ENCODE data around the gene RIGI.

Gene RIGI

DNA sequence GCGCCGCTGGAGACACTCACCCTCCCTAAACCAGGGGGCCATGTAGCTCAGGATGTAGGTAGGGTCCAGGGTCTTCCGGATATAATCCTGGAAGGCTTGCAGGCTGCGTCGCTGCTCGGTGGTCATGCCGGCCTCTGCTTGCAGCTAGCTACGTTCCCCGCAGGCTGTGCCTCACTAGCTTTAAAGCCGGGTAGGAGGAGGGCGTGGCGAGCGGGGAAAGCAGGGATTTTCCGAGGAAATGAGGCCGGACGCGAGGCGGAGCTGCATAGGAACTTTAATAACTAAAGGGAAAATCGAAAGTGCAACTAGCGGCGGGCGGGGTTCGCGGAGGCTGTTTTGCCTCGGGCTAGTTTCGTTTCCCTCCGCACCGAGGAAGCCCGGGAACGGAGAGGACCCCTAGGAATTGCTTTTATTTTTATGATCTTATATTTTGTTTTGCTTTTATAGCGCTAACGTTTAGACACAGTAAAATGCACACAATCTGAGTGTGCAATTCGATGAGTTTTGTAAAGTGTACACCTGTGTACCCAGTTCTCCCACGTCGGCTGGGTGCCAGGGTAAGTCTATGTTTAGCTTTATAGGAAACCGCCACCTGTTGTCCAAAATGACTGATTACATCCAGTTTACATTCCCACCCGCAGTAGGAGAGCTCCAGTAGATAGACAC lies at the start of gene RIGI:
RIGI (minus strand) TSS at position 156 of the 666 bp plus-strand sequence; CDS start at position 126, 30 bp downstream.
- no peaks in the 10 kb centered on the region for H3K9me3 ChIP-seq (ENCODE audit: control insufficient read depth in 1 of 2, low read length in 2 of 2)
- H3K9ac ChIP-seq (ENCODE audit: low read depth in 1 of 2, low read length in 2 of 2) = peak within 1 kb of the TSS; percentile 81 to 83
- H3K36me3 ChIP-seq (ENCODE audit: control insufficient read depth in 1 of 2, insufficient read depth in 2 of 2, low read length in 2 of 2) = no peaks in the 10 kb centered on the region
- H3K27ac ChIP-seq (ENCODE audit: low read depth, low read length) = peak within 1 kb of the TSS; percentile 60
- H3K27me3 ChIP-seq (ENCODE audit: control insufficient read depth in 1 of 2, insufficient read depth in 2 of 2, low read length in 2 of 2) = no peaks in the 10 kb centered on the region
- H3K4me3 ChIP-seq (ENCODE audit: low read depth in 1 of 2, low read length in 2 of 2) = peak within 1 kb of the TSS; percentile 93 to 98
- H3K4me1 ChIP-seq (ENCODE audit: control insufficient read depth in 1 of 2, insufficient read depth in 2 of 2, low read length in 2 of 2) = peaks cover 15 to 16% of the 10 kb centered on the region in 2 donors

DNA sequence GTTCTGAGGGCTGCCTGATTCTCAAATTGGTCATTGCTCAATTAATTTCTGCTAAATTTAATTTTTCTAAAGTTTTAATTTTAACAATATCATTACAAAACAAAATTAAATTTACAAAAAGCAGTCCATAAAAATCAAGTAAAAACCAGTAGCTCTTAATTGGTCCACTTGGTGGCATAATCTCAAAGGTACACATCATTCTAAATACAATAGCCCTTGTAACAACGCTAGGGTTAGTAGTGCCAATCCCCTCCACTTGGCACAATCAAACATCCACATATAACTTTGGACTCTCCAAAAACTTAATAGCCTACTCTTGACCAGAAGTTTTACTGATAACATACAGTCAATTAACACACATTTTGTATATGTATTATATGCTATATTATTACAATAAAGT lies 48.9 kb upstream of the RIGI start:
- Histone ChIP-seq H3K27ac (ENCODE audit: low read depth, low read length) (no peak overlapping the region), H3K36me3 (ENCODE audit: control insufficient read depth in 1 of 2, insufficient read depth in 2 of 2, low read length in 2 of 2) (peaks cover 0 to 5% of the 10 kb centered on the region in 2 donors), H3K4me1 (ENCODE audit: control insufficient read depth in 1 of 2, insufficient read depth in 2 of 2, low read length in 2 of 2) (peaks cover 20 to 21% of the 10 kb centered on the region in 2 donors), H3K27me3 (ENCODE audit: control insufficient read depth in 1 of 2, insufficient read depth in 2 of 2, low read length in 2 of 2) (peaks cover 0 to 4% of the 10 kb centered on the region in 2 donors), H3K9ac (ENCODE audit: low read depth in 1 of 2, low read length in 2 of 2) (no peak overlapping the region), H3K4me3 (ENCODE audit: low read depth in 1 of 2, low read length in 2 of 2) (no peak overlapping the region), H3K9me3 (ENCODE audit: control insufficient read depth in 1 of 2, low read length in 2 of 2) (no peaks in the 10 kb centered on the region)

DNA sequence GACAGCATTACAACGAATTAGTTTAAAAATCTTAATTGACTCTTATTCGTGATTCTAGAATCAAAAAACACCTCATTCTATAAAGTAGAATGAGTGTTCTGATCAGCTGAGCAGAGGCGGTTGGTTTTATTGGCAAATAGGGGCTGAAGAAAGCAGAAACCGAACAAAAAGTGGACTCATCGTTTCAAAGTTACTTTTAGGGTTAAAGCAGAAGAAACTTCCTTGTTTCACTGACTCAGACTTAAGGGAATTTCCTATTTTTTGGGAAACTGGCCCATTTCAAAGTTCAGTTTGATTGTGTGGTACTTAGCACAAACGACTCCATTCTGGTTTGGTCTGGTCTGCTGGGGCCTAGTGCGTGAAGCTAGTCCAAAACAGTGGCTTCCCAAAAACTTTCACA lies 47.8 kb upstream of the RIGI start:
- H3K4me3 ChIP-seq (ENCODE audit: low read depth in 1 of 2, low read length in 2 of 2) = peak overlapping the region; percentile 95
- peaks cover 0 to 4% of the 10 kb centered on the region in 2 donors for H3K27me3 ChIP-seq (ENCODE audit: control insufficient read depth in 1 of 2, insufficient read depth in 2 of 2, low read length in 2 of 2)
- H3K9ac ChIP-seq (ENCODE audit: low read depth in 1 of 2, low read length in 2 of 2) = peak overlapping the region in 1 of 2 donors; percentile 96
- peaks cover 0 to 8% of the 10 kb centered on the region in 2 donors for H3K36me3 ChIP-seq (ENCODE audit: control insufficient read depth in 1 of 2, insufficient read depth in 2 of 2, low read length in 2 of 2)
- H3K4me1 ChIP-seq (ENCODE audit: control insufficient read depth in 1 of 2, insufficient read depth in 2 of 2, low read length in 2 of 2) = peaks cover 20 to 21% of the 10 kb centered on the region in 2 donors
- H3K27ac ChIP-seq (ENCODE audit: low read depth, low read length) = no peak overlapping the region
- H3K9me3 ChIP-seq (ENCODE audit: control insufficient read depth in 1 of 2, low read length in 2 of 2) = no peaks in the 10 kb centered on the region

DNA sequence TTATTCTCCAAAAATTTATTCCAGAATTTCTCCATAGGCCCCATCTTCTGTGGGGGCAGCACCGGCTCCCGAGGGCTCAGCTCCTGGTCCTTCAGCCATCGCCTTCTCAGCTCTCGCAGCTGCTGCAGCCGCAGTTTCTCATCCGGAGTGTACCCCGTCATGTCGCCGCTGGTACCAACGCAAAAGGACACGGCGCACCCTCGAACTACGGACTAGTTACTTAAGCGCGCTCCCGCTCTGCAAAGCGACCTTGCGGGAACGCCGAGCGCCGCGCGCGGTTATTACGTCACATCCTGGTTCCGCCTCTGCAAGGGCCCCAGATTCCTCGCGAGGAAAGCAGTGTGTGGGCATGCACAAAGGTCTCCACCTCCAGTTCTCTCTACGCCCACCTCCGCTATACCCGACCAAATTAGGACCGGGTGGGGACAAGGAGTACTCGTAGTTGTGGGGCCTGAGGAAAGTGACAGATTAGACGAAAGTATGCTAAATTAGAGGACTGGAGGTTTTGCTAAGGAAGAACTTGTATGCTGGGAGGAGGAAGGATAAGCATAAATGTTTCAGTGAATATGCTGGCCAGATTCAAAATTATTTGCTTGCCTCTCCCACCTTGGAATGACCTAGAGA lies 47.0 kb upstream of the RIGI start, which contains the start of gene NDUFB6:
NDUFB6 (minus strand) TSS at position 260 of the 624 bp plus-strand sequence; CDS start at position 161, 99 bp downstream.
- peak within 1 kb of the TSS; percentile 95 for H3K4me3 ChIP-seq (ENCODE audit: low read depth in 1 of 2, low read length in 2 of 2)
- peak within 1 kb of the TSS; percentile 81 for H3K27ac ChIP-seq (ENCODE audit: low read depth, low read length)
- peak within 1 kb of the TSS; percentile 90 to 96 for H3K9ac ChIP-seq (ENCODE audit: low read depth in 1 of 2, low read length in 2 of 2)
- no peaks in the 10 kb centered on the region for H3K27me3 ChIP-seq (ENCODE audit: control insufficient read depth in 1 of 2, insufficient read depth in 2 of 2, low read length in 2 of 2)
- H3K36me3 ChIP-seq (ENCODE audit: control insufficient read depth in 1 of 2, insufficient read depth in 2 of 2, low read length in 2 of 2) = peaks cover 0 to 12% of the 10 kb centered on the region in 2 donors
- peaks cover 20 to 21% of the 10 kb centered on the region in 2 donors for H3K4me1 ChIP-seq (ENCODE audit: control insufficient read depth in 1 of 2, insufficient read depth in 2 of 2, low read length in 2 of 2)
- no peaks in the 10 kb centered on the region for H3K9me3 ChIP-seq (ENCODE audit: control insufficient read depth in 1 of 2, low read length in 2 of 2)

DNA sequence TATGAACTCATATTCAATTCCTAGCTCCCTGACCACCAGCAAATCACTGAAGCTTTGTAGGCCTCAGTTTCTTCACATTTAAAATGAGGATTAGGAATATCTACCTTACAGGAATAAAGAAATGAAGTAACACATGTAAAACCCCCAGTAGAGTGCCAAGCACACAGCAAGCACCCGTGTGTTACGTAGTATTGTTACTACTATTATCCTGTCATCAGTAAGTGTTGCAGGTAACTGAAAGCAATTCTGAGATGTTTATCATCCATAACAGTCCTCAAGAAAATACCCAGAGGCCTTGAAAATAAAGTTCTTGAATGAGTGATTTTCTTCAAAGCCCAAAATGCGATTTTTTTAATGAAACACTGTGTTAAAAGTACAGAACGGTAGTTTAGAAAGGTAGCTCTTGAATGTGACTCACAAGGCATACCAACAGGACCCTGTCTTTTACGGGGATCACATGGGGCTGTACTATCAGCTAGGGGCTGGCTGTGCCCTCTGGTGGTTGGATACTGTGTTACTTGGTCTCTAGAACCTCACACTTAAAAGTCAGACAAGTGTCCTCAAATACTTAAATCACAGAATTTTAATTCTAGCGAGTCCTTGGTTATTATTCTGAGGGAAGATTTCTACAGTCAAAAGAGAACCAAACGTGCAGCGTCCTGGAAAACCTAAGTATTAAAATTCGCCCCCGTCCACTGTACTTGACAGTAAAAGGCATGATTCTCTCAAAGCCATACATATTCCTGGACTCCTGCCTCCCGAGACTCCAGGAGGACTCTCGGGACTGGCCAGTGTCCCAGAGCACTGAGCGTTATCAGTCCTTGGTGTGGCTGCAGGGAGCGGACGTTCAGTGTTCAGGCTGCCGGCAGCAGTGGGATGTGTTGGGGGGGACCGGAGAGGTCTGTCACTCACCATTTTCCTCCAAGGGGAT lies 46.2 kb upstream of the RIGI start:
- peaks cover 0 to 20% of the 10 kb centered on the region in 2 donors for H3K36me3 ChIP-seq (ENCODE audit: control insufficient read depth in 1 of 2, insufficient read depth in 2 of 2, low read length in 2 of 2)
- H3K4me3 ChIP-seq (ENCODE audit: low read depth in 1 of 2, low read length in 2 of 2) = peak overlapping the region; percentile 95

DNA sequence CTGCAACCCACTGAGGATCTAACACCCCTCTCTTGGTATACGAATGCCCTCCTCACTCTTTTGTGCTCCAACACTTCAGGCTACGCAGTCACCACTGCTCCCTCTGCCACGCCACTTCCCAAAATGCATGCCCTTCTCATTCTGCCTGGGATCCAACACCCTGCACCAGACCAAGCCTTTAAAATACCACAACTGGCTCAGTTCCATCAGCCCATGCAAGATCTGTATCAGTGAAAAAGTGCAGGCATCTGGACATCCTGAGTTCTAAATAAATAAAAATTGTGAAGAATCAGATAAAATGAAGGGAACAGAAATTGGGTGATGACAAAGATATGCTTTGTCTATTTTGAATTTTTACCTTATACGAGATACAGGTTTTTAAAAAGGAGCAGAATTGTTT lies 44.3 kb upstream of the RIGI start:
- H3K36me3 ChIP-seq (ENCODE audit: control insufficient read depth in 1 of 2, insufficient read depth in 2 of 2, low read length in 2 of 2) = peaks cover 4 to 39% of the 10 kb centered on the region in 2 donors
- H3K9me3 ChIP-seq (ENCODE audit: control insufficient read depth in 1 of 2, low read length in 2 of 2) = no peaks in the 10 kb centered on the region
- no peak overlapping the region for H3K4me3 ChIP-seq (ENCODE audit: low read depth in 1 of 2, low read length in 2 of 2)
- no peak overlapping the region for H3K9ac ChIP-seq (ENCODE audit: low read depth in 1 of 2, low read length in 2 of 2)
- peaks cover 20 to 21% of the 10 kb centered on the region in 2 donors for H3K4me1 ChIP-seq (ENCODE audit: control insufficient read depth in 1 of 2, insufficient read depth in 2 of 2, low read length in 2 of 2)
- no peak overlapping the region for H3K27ac ChIP-seq (ENCODE audit: low read depth, low read length)
- H3K27me3 ChIP-seq (ENCODE audit: control insufficient read depth in 1 of 2, insufficient read depth in 2 of 2, low read length in 2 of 2) = no peaks in the 10 kb centered on the region

More for the DNA sequence above, 46.2 kb upstream of the RIGI start:
- H3K27me3 ChIP-seq (ENCODE audit: control insufficient read depth in 1 of 2, insufficient read depth in 2 of 2, low read length in 2 of 2) = no peaks in the 10 kb centered on the region
- peak overlapping the region; percentile 81 for H3K27ac ChIP-seq (ENCODE audit: low read depth, low read length)
- H3K9ac ChIP-seq (ENCODE audit: low read depth in 1 of 2, low read length in 2 of 2) = peak overlapping the region; percentile 90 to 96
- H3K4me1 ChIP-seq (ENCODE audit: control insufficient read depth in 1 of 2, insufficient read depth in 2 of 2, low read length in 2 of 2) = peaks cover 20 to 21% of the 10 kb centered on the region in 2 donors
- H3K9me3 ChIP-seq (ENCODE audit: control insufficient read depth in 1 of 2, low read length in 2 of 2) = no peaks in the 10 kb centered on the region

DNA sequence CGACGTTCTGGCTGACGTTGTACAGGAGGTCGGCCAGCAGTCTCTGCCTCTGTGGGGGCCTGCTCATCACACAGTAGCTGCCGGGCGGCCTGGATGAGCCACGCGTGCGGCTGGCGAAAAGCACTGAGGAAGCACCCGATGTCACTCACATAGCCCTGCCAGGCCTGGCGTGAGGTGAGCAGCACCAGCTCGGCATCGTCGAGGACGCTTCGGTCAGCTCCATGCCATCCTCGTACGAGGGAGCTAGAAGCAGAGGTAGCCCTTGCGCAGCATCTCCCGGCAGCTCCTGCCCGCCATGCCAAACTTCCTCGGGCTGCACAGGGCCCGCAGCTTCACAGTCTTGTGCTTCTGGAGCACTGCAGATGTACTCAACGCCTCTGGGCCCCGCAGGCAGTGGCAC lies 40.8 kb upstream of the RIGI start:
- Histone ChIP-seq H3K9me3 (ENCODE audit: control insufficient read depth in 1 of 2, low read length in 2 of 2) (no peaks in the 10 kb centered on the region), H3K36me3 (ENCODE audit: control insufficient read depth in 1 of 2, insufficient read depth in 2 of 2, low read length in 2 of 2) (peaks cover 4 to 48% of the 10 kb centered on the region in 2 donors), H3K4me3 (ENCODE audit: low read depth in 1 of 2, low read length in 2 of 2) (no peak overlapping the region), H3K9ac (ENCODE audit: low read depth in 1 of 2, low read length in 2 of 2) (no peak overlapping the region), H3K27me3 (ENCODE audit: control insufficient read depth in 1 of 2, insufficient read depth in 2 of 2, low read length in 2 of 2) (no peaks in the 10 kb centered on the region), H3K27ac (ENCODE audit: low read depth, low read length) (no peak overlapping the region), H3K4me1 (ENCODE audit: control insufficient read depth in 1 of 2, insufficient read depth in 2 of 2, low read length in 2 of 2) (peaks cover 9 to 10% of the 10 kb centered on the region in 2 donors)

DNA sequence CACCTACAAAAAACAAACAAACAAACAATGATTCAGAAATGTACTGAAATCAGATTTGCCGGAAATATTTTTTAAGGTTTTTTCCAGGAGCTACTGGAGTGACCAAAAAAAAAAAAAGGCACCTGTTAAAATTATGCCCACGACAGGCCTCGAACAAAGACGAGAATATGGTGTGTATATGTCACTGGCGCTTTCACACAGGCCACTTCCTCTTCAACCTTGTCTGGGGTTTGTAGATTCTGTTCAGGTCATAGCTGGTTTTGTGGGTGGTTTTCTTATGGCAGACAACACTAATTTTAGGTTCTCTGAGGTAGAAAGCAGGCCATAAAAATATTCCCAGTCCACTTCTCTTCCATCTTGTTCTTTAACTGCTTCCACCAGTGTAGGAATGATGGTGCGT lies 40.0 kb upstream of the RIGI start:
- no peaks in the 10 kb centered on the region for H3K9me3 ChIP-seq (ENCODE audit: control insufficient read depth in 1 of 2, low read length in 2 of 2)
- no peak overlapping the region for H3K27ac ChIP-seq (ENCODE audit: low read depth, low read length)
- no peaks in the 10 kb centered on the region for H3K27me3 ChIP-seq (ENCODE audit: control insufficient read depth in 1 of 2, insufficient read depth in 2 of 2, low read length in 2 of 2)
- H3K4me3 ChIP-seq (ENCODE audit: low read depth in 1 of 2, low read length in 2 of 2) = no peak overlapping the region
- H3K9ac ChIP-seq (ENCODE audit: low read depth in 1 of 2, low read length in 2 of 2) = no peak overlapping the region
- H3K36me3 ChIP-seq (ENCODE audit: control insufficient read depth in 1 of 2, insufficient read depth in 2 of 2, low read length in 2 of 2) = peaks cover 4 to 48% of the 10 kb centered on the region in 2 donors
- peaks cover 3% of the 10 kb centered on the region in 2 donors for H3K4me1 ChIP-seq (ENCODE audit: control insufficient read depth in 1 of 2, insufficient read depth in 2 of 2, low read length in 2 of 2)

DNA sequence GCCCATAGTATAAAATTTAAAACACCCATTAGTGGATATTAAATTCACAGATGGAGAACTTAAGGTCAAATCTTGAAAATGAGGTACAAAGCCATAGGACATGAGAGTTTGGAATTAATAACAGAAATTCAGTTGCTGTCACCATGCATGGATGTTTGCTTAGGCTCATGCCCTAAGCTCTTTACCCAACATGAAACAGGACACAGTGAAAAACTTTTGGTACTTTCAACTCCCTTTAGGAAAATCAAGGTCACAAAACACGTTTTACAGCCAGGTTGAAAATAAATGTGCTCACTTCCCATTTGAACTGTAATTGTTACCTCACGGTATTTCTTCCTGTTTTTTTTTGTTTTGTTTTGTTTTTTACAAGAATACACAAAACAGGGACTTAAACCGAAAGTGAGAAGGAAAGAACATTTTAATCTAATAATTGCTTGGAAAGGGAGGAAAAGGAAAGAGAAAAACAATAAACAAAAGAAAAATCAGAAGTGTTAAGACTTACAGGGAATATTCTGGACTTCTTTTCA lies 32.5 kb upstream of the RIGI start:
- Histone ChIP-seq H3K9me3 (ENCODE audit: control insufficient read depth in 1 of 2, low read length in 2 of 2) (no peaks in the 10 kb centered on the region), H3K9ac (ENCODE audit: low read depth in 1 of 2, low read length in 2 of 2) (no peak overlapping the region), H3K36me3 (ENCODE audit: control insufficient read depth in 1 of 2, insufficient read depth in 2 of 2, low read length in 2 of 2) (no peaks in the 10 kb centered on the region), H3K4me1 (ENCODE audit: control insufficient read depth in 1 of 2, insufficient read depth in 2 of 2, low read length in 2 of 2) (no peaks in the 10 kb centered on the region), H3K4me3 (ENCODE audit: low read depth in 1 of 2, low read length in 2 of 2) (no peak overlapping the region), H3K27ac (ENCODE audit: low read depth, low read length) (no peak overlapping the region), H3K27me3 (ENCODE audit: control insufficient read depth in 1 of 2, insufficient read depth in 2 of 2, low read length in 2 of 2) (no peaks in the 10 kb centered on the region)

Measured in duodenal mucosa (tissue), 2 donors.